T follicular helper cell (primary cell): ENCODE data around the gene DGUOK.
A peak's percentile ranks its signal among the peaks of the same experiment; 100 is the strongest.
"Not testable (repeated sequence)": the region's sequence is repeated elsewhere in the genome, so short reads cannot be mapped to it uniquely, and the experiment has no call there.

Experiments used
- DNase-seq: peaks from one replicate; pipeline ENCODE4 v3.0.0-alpha.2; 2020; ENCODE audit warnings: low read depth
- total RNA-seq, 2 experiments: gene quantifications; one replicate each; lab custom pipeline; 2026; lab: John Stamatoyannopoulos, UW

Gene DGUOK
- 41.3 to 42.5 reads per million in 2 experiments for total RNA-seq

GRCh38 chr2:73926493-73927327 lies at the start of gene DGUOK:
Gene DGUOK (plus strand): TSS chr2:73926880. CDS start chr2:73926911, 31 bp downstream.
- peak; percentile 96 for DNase-seq

GRCh38 chr2:73877071-73877802 lies 49.4 kb upstream of the DGUOK start:
- no peak for DNase-seq

GRCh38 chr2:73877984-73878383 lies 48.7 kb upstream of the DGUOK start:
- not testable (repeated sequence) for DNase-seq

- no peak for DNase-seq
These were observed 41.3 kb upstream of the DGUOK start for GRCh38 chr2:73885406-73885805.

- no peak for DNase-seq
These were observed 40.3 kb upstream of the DGUOK start for GRCh38 chr2:73886357-73886756.

- DNase-seq, result not testable (repeated sequence)
These were observed 38.9 kb upstream of the DGUOK start for GRCh38 chr2:73887596-73888353.

- no peak for DNase-seq
These were observed 38.3 kb upstream of the DGUOK start for GRCh38 chr2:73888388-73888787.

GRCh38 chr2:73889206-73889605 lies 37.5 kb upstream of the DGUOK start:
- no peak for DNase-seq

- no peak for DNase-seq
These were observed 36.2 kb upstream of the DGUOK start for GRCh38 chr2:73890301-73891092.

GRCh38 chr2:73891276-73891901 lies 35.3 kb upstream of the DGUOK start:
- no peak for DNase-seq

- no peak for DNase-seq
These were observed 33.9 kb upstream of the DGUOK start, which contains the start of gene ACTG2 for GRCh38 chr2:73892631-73893329. Gene ACTG2 (plus strand): TSS chr2:73893008. CDS start chr2:73901312, 8,304 bp downstream.

- no peak for DNase-seq
These were observed 32.8 kb upstream of the DGUOK start for GRCh38 chr2:73893764-73894474.

- DNase-seq, result no peak
These were observed 32.2 kb upstream of the DGUOK start for GRCh38 chr2:73894475-73894850.

GRCh38 chr2:73894877-73895276 lies 31.8 kb upstream of the DGUOK start:
- no peak for DNase-seq

- no peak for DNase-seq
These were observed 31.2 kb upstream of the DGUOK start for GRCh38 chr2:73895473-73895872.

- DNase-seq, result no peak
These were observed 30.1 kb upstream of the DGUOK start for GRCh38 chr2:73896362-73897239.

- no peak for DNase-seq
These were observed 29.5 kb upstream of the DGUOK start for GRCh38 chr2:73897240-73897583.

GRCh38 chr2:73897934-73898333 lies 28.7 kb upstream of the DGUOK start:
- no peak for DNase-seq
